H9 (cell line): ENCODE data around the gene SSR3. TPM values are rescaled to one million over a fixed set of nuclear protein-coding genes. Genes with fewer than 3 reads are reported as not detected.
A peak's percentile ranks its signal among the peaks of the same experiment; 100 is the strongest.

ENCODE experiments used
- DNase-seq: peaks from one replicate; pipeline ENCODE4 v3.0.0-alpha.2; 2017
- H2AFZ ChIP-seq: one replicate; pipeline ENCODE4 v1.6.1; 2013; ENCODE audit warnings: mild to moderate bottlenecking, low read length, control low read depth, moderate library complexity
- H2AK5ac ChIP-seq: 2 replicates; pipeline ENCODE4 v1.6.1; 2013; ENCODE audit warnings: low read length, control low read depth, mixed read lengths; ENCODE audit not compliant: insufficient read length
- H2BK120ac ChIP-seq: one replicate; pipeline ENCODE4 v1.6.1; 2013; ENCODE audit warnings: low read depth, mild to moderate bottlenecking, low read length, control low read depth, inconsistent platforms; ENCODE audit not compliant: poor library complexity, severe bottlenecking
- H2BK12ac ChIP-seq: 2 replicates; pipeline ENCODE4 v1.6.1; 2013; ENCODE audit warnings: low read length, control low read depth, mixed read lengths, low read depth; ENCODE audit not compliant: insufficient read length
- H2BK15ac ChIP-seq: 2 replicates; pipeline ENCODE4 v1.6.1; 2013; ENCODE audit warnings: low read depth, low read length, control low read depth
- H2BK20ac ChIP-seq: one replicate; pipeline ENCODE4 v1.6.1; 2013; ENCODE audit warnings: low read depth, mild to moderate bottlenecking, low read length, control low read depth, inconsistent platforms; ENCODE audit not compliant: poor library complexity, severe bottlenecking
- H2BK5ac ChIP-seq: 2 replicates; pipeline ENCODE4 v1.6.1; 2013; ENCODE audit warnings: low read length, control low read depth, mixed read lengths; ENCODE audit not compliant: insufficient read length
- H3K14ac ChIP-seq: 2 replicates; pipeline ENCODE4 v1.6.1; 2013; ENCODE audit warnings: low read length, control low read depth; ENCODE audit not compliant: insufficient read depth
- H3K18ac ChIP-seq: 2 replicates; pipeline ENCODE4 v1.6.1; 2013; ENCODE audit warnings: low read depth, mild to moderate bottlenecking, mixed read lengths, low read length, control low read depth; ENCODE audit not compliant: insufficient read length
- H3K23ac ChIP-seq: 2 replicates; pipeline ENCODE4 v1.6.1; 2013; ENCODE audit warnings: low read length, control low read depth, mixed read lengths, low read depth; ENCODE audit not compliant: insufficient read length
- H3K23me2 ChIP-seq: 2 replicates; pipeline ENCODE4 v1.6.1; 2013; ENCODE audit warnings: low read depth, mild to moderate bottlenecking, mixed read lengths, low read length, control low read depth; ENCODE audit not compliant: insufficient read length, poor library complexity, severe bottlenecking
- H3K27ac ChIP-seq: 2 replicates; pipeline ENCODE4 v1.5.1; 2013; ENCODE audit warnings: low read length, control low read depth, mixed read lengths, low read depth; ENCODE audit not compliant: insufficient read length
- H3K27me3 ChIP-seq: 2 replicates; pipeline ENCODE4 v1.6.1; 2013; ENCODE audit warnings: low read length, control low read depth, inconsistent platforms; ENCODE audit not compliant: insufficient read depth
- H3K4ac ChIP-seq: 2 replicates; pipeline ENCODE4 v1.6.1; 2013; ENCODE audit warnings: low read depth, mild to moderate bottlenecking, control low read depth, inconsistent platforms, low read length, moderate library complexity
- H3K4me1 ChIP-seq: 2 replicates; pipeline ENCODE4 v1.6.1; 2013; ENCODE audit warnings: low read length, control low read depth, inconsistent platforms; ENCODE audit not compliant: insufficient read depth
- H3K4me2 ChIP-seq: 2 replicates; pipeline ENCODE4 v1.6.1; 2013; ENCODE audit warnings: low read length, control low read depth, mixed read lengths; ENCODE audit not compliant: insufficient read length, insufficient read depth
- H3K56ac ChIP-seq: 2 replicates; pipeline ENCODE4 v1.6.1; 2013; ENCODE audit warnings: low read depth, mild to moderate bottlenecking, mixed read lengths, low read length, control low read depth; ENCODE audit not compliant: insufficient read length
- H3K79me1 ChIP-seq: 2 replicates; pipeline ENCODE4 v1.6.1; 2013; ENCODE audit warnings: low read depth, mild to moderate bottlenecking, moderate library complexity, low read length, control low read depth, inconsistent platforms; ENCODE audit not compliant: insufficient read depth, poor library complexity, severe bottlenecking
- H3K79me2 ChIP-seq: 2 replicates; pipeline ENCODE4 v1.6.1; 2013; ENCODE audit warnings: low read length, control low read depth, inconsistent platforms; ENCODE audit not compliant: insufficient read depth
- H3K9ac ChIP-seq: 2 replicates; pipeline ENCODE4 v1.6.1; 2013; ENCODE audit warnings: low read length, control low read depth, mixed read lengths; ENCODE audit not compliant: insufficient read length; ENCODE audit errors: extremely low read depth
- H3K9me3 ChIP-seq: one replicate; pipeline ENCODE4 v1.6.1; 2013; ENCODE audit warnings: low read depth, low read length, inconsistent platforms; ENCODE audit not compliant: control insufficient read depth
- H3T11ph ChIP-seq: one replicate; pipeline ENCODE4 v1.6.1; 2013; ENCODE audit warnings: mild to moderate bottlenecking, low read length, control low read depth, inconsistent platforms
- H4K20me1 ChIP-seq: one replicate; pipeline ENCODE4 v1.6.1; 2013; ENCODE audit not compliant: control insufficient read depth, insufficient read length, insufficient read depth
- H4K5ac ChIP-seq: 2 replicates; pipeline ENCODE4 v1.6.1; 2013; ENCODE audit warnings: low read depth, mild to moderate bottlenecking, mixed read lengths, low read length, control low read depth; ENCODE audit not compliant: insufficient read length
- H4K8ac ChIP-seq: replicated peaks from 2 replicates; pipeline ENCODE4 v1.6.1; 2013; ENCODE audit warnings: low read length, control low read depth, mixed read lengths, low read depth; ENCODE audit not compliant: insufficient read length
- H4K91ac ChIP-seq: 2 replicates; pipeline ENCODE4 v1.6.1; 2013; ENCODE audit warnings: low read depth, mild to moderate bottlenecking, moderate library complexity, mixed read lengths, low read length, control low read depth; ENCODE audit not compliant: insufficient read length
- H3K27ac Mint-ChIP-seq, 3 experiments: 2 replicates in 2 of 3; 3 replicates in 1 of 3; pipeline ENCODE4 v1.8.0; 2020 to 2021; ENCODE audit warnings: mixed read lengths in 3 of 3, mild to moderate bottlenecking in 1 of 3, moderate library complexity in 1 of 3
- H3K27me3 Mint-ChIP-seq: 2 replicates; pipeline ENCODE4 v1.8.0; 2021; ENCODE audit warnings: low read depth, mild to moderate bottlenecking, moderate library complexity, mixed read lengths
- H3K36me3 Mint-ChIP-seq, 3 experiments: 2 replicates in 2 of 3; 3 replicates in 1 of 3; pipeline ENCODE4 v1.8.0; 2020 to 2021; ENCODE audit warnings: low read depth in 3 of 3, mixed read lengths in 3 of 3; ENCODE audit not compliant: insufficient read depth in 1 of 3
- H3K4me1 Mint-ChIP-seq, 2 experiments: 2 replicates each; pipeline ENCODE4 v1.8.0; 2020; ENCODE audit warnings: mixed read lengths in 2 of 2
- H3K4me3 Mint-ChIP-seq, 2 experiments: 2 replicates in 1 of 2; 3 replicates in 1 of 2; pipeline ENCODE4 v1.8.0; 2020 to 2021; ENCODE audit warnings: mild to moderate bottlenecking in 2 of 2, mixed read lengths in 2 of 2, moderate library complexity in 1 of 2
- H3K9me3 Mint-ChIP-seq, 2 experiments: 2 replicates in 1 of 2; 3 replicates in 1 of 2; pipeline ENCODE4 v1.8.0; 2020; ENCODE audit warnings: mild to moderate bottlenecking in 2 of 2, mixed read lengths in 2 of 2, moderate library complexity in 1 of 2
- WGBS: extraction: QIAGEN DNeasy Blood & Tissue Kit; methylation state at CpG from one replicate; pipeline ENCODE4 v1.1.7; 2013; ENCODE audit warnings: missing lambda C conversion rate, low lambda C conversion rate, mixed read lengths; ENCODE audit not compliant: insufficient read length; ENCODE audit errors: extremely low coverage; 5-methylcytosine and 5-hydroxymethylcytosine counted together
- total RNA-seq: library from RNA; stranded (reverse); gene quantifications from 2 replicates; pipeline ENCODE4 v1.2.1, GENCODE V29; 2021
- TF ChIP-seq, protein P1 (sequence below): fragments of 200-600 bp; sonication (generic); conservative IDR thresholded peaks from 3 replicates; pipeline ENCODE4 v1.8.0; 2021; ENCODE audit warnings: antibody characterized with exemption, mild to moderate bottlenecking

The SSR3 gene
- total RNA-seq, 1 experiment from 2014 or later: 177 TPM

GRCh38 chr3:156509189-156510174 lies 45.4 kb downstream of the SSR3 start:
- Histone ChIP-seq H4K5ac (no peak overlapping the region), H3K4me1 (peaks cover 2% of the 10 kb centered on the region; the same call in 1 of the 2 replicates), H2AK5ac (no peak overlapping the region), H3K23me2 (no peaks in the 10 kb centered on the region), H3K18ac (no peak overlapping the region), H2BK12ac (no peak overlapping the region), H3K4me2 (no peak overlapping the region), H2AFZ (no peak overlapping the region), H3K79me1 (no peaks in the 10 kb centered on the region), H3K14ac (no peak overlapping the region), H3K9me3 (no peaks in the 10 kb centered on the region), H3K4ac (no peak overlapping the region), H3K23ac (no peak overlapping the region), H3K79me2 (no peaks in the 10 kb centered on the region), H4K91ac (no peak overlapping the region), H4K8ac (no peak overlapping the region), H3T11ph (no peak overlapping the region), H3K9ac (no peak overlapping the region), H3K27me3 (no peaks in the 10 kb centered on the region), H3K27ac (no peak overlapping the region), H2BK120ac (no peak overlapping the region), H2BK15ac (no peak overlapping the region), H3K56ac (no peak overlapping the region), H2BK5ac (no peak overlapping the region), H2BK20ac (no peak overlapping the region), H4K20me1 (no peaks in the 10 kb centered on the region)
- no peaks in the 10 kb centered on the region for H3K36me3 Mint-ChIP-seq
- H3K27me3 Mint-ChIP-seq: no peaks in the 10 kb centered on the region
- peak overlapping the region in 1 of 3 experiments; percentile 53; a peak in 2 of 7 replicates for H3K27ac Mint-ChIP-seq
- TF ChIP-seq, protein P1, sequence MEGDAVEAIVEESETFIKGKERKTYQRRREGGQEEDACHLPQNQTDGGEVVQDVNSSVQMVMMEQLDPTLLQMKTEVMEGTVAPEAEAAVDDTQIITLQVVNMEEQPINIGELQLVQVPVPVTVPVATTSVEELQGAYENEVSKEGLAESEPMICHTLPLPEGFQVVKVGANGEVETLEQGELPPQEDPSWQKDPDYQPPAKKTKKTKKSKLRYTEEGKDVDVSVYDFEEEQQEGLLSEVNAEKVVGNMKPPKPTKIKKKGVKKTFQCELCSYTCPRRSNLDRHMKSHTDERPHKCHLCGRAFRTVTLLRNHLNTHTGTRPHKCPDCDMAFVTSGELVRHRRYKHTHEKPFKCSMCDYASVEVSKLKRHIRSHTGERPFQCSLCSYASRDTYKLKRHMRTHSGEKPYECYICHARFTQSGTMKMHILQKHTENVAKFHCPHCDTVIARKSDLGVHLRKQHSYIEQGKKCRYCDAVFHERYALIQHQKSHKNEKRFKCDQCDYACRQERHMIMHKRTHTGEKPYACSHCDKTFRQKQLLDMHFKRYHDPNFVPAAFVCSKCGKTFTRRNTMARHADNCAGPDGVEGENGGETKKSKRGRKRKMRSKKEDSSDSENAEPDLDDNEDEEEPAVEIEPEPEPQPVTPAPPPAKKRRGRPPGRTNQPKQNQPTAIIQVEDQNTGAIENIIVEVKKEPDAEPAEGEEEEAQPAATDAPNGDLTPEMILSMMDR: peak; percentile 76
- no CpG with 5 or more reads among the region's 5 CpGs for WGBS
- H3K4me3 Mint-ChIP-seq: no peak overlapping the region
- H3K9me3 Mint-ChIP-seq: no peaks in the 10 kb centered on the region; a peak in 4 of 5 replicates
- no peak for DNase-seq
- H3K4me1 Mint-ChIP-seq: peaks cover 6 to 11% of the 10 kb centered on the region in 2 experiments
